ENCODE measurements around the gene NFIX.

NFIX gene

DNA sequence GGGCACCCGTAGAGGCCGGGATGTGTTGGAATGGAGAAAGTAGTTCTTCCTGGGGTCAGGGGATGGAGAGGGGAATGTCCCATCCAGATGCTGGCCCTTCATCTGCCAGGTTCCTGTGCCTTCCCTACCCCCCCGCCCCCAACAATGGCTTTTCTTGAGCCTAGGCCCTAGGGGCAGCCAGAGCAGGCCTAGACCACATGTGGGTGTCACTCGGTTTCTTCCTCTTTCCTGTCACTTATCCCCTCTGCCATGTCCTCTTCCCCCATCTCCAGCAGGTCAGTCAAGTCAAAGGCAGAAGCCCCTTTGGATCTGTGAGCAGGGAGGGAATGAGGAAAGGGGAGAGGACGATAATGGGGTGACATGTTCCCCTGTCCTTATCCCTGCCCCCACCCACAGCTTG is 71.0 kb downstream of the NFIX start:
- H3K27ac ChIP-seq = no peak overlapping the region
- DNase-seq (ENCODE audit: low read depth, low spot score) = no peak

DNA sequence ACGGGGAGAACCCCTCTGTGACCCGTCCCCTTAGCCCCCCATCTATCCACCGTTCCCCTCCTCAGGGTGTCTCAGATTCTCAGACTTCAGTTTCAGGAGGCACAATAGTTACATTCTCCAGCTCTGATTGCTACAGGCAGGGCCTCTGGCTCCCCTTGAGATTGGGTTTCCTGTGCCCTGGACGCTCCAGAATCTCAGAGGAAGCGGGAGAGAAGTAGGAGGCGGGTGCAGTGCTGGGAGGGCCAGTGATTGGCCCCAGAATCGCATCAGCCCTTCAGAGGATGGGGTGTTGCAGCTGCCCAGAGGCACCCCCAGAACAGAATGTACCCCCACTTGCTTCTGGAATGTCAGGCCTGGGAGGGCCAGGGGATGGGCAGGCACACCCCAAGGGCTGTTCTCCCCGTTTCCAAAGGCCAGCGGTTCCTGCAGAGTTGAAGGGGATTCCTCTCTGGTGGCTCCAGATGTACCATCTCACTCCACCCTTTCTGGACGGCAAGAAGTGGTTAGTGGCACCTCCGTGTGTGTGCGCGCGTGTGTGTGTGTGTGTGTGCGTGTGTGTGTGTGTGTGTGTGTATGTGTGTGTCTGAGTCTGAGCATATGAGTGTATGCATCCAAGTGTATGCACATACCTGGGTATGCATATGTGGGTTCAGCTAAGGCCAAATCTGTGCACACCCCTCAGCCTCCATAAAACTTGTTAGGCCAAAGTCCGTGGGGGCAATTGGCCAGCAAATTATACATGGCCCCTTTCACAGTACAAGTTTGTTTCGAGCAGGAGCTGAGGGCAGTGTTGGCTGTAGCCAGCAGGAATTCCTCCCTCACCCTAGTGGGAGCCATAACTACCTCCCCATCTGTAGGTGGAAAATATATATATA is 71.9 kb downstream of the NFIX start:
- no peak for DNase-seq (ENCODE audit: low read depth, low spot score)
- no peak overlapping the region for H3K27ac ChIP-seq

DNA sequence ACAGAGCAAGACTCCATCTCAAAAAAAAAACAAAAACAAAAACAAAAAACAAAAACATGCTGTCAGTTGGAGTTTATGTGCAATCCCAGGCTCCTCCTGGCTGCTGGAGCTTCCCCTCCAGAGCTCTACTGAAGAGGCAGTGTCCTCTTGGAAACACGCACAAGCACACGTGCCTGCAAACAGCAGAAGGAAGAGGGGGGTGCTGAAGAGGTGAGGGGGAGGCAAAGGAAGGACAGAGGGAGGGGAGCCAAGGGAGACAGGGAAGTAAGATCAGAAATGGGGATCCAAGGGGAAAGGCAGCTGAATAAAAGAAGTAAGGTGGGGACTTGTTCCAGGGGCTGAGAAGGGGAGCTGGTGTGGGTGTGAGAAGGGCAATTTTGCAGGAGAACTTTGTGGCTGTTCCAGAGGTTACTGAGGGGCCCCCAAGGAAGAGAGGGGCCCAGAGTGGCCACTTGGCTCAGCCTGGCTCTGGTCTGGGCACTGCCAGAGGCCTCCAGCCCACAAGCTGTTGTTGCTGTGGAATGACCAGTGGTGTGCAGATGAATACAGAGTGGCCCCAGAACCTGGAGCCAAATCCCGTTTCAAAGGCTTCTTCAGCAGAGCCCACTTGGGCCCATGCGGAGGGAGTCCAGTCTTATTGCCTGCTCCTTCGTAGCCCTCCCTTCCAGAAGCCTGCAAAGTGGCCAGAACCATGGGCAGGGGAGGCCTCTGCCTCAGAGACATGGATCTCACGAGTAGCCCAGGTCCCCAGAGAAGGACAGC is 73.0 kb downstream of the NFIX start:
- DNase-seq (ENCODE audit: low read depth, low spot score) = no peak
- H3K27ac ChIP-seq = no peak overlapping the region

DNA sequence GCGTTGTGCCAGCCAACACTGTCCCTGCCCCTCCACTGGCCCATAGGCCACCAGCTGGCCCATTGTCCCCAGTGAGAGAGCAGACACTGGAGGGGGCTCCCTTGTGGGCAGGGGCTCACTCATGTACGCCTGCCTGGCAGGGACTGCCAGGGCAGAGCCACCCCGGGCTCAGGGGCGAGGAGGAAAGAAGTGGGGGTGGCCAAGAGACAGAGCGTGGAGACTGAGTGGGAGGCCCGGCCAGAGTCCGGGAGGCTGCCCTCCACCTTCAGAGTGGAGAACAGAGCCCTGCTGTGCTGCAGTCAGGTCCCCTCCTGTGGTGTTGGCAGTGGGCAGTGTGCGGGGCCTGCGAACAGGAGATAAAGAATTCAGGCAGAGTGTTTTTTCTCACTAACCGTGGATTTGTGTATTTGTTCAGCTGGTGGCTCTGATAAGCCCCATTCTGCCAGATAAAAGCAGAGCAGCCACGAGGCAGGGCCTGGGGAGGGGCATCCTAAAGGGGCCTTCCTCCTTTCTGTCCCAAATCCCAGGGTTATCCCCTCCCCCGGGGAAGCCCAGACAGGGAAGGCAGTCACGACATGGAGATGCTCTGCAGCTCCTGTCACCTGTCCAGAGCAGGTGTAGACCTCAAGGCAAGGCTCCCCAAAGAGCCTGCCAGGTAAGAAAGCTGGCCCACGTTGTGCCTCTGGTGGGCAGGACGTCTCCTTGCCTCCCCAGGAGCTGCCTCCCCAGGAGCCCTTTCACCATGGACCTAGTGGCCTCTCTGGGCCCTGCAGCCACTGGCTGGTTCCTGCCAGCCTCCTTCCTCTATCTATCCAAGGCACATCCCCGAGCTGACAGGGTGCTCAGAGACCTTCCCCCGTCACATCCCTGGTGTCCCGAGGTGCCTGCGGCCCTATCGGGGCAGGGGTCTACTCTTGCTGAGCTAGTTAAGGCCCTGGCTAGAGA is 74.4 kb downstream of the NFIX start:
- no peak for DNase-seq (ENCODE audit: low read depth, low spot score)
- no peak overlapping the region for H3K27ac ChIP-seq

DNA sequence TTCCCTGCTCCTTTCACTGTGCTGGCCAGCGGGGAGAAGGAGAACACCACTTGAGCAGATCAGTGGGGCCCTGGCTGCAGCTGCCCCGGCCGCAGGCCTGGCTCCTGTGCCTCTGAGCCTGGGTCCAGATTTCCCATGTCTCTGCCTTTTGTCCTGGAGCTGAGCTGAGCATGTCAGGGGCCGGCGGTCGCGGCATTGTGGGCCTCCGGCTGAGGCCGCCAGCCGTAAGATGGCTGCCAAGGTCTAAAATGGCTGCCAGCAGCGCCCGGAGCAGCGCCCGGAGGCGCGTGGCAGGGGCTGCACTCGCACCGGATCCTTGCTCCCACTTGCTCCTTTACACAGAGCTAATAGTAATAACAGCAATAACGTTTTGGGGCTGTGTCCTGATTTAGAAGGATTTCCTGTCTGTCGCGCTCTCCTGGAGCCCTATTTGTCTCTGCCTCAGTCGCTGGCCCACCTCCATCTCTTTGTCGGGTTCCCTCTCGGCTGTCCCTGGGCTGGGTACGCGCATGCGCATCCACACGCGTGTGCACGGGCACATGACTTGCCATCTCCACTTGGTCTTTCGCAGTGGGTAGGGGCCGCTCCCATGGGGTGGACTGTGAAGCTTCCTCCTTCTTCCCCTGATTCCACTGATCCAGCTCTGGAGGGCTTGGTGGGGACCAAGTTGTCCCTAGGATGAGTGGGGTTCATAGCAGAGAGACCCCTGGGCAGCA is 75.3 kb downstream of the NFIX start:
- H3K27ac ChIP-seq = no peak overlapping the region

DNA sequence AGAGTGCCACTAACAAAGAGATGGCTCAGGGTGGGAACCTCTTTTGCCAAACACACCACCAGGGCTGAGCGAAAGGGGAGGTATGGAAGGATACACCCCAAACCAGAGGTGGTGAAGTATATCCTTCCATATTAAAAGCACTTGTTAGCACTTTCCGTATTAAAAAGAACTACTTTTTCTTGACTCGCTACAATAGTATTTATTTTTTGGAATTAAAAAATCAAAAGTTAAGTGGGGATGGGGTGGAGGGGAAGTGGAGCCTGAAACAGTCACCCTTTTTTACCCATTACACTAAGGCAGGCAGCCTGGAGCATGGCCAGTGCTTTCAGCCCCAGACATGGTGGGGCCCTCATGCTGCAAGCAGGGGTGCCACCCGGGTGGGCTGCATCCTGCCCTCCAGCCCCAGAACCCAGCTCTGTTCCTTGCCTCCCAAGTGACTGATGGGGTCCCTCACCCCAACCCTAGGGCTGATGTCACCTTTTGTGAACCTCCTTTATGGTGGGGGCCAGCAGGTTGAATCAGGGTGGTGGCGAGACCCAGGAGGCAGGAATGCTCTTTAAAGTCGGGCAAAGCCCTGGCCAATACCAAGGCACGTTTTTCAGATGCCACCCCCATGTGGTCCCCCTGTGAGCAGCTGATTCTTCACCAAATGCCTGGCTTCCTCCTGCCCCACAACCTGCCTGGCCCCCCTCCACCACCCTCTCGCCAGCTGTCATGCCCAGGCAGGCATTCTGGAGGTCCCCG is 76.3 kb downstream of the NFIX start:
- no peak overlapping the region for H3K27ac ChIP-seq

More for the DNA sequence above, 75.3 kb downstream of the NFIX start:
- no peak for DNase-seq (ENCODE audit: low read depth, low spot score)

DNA sequence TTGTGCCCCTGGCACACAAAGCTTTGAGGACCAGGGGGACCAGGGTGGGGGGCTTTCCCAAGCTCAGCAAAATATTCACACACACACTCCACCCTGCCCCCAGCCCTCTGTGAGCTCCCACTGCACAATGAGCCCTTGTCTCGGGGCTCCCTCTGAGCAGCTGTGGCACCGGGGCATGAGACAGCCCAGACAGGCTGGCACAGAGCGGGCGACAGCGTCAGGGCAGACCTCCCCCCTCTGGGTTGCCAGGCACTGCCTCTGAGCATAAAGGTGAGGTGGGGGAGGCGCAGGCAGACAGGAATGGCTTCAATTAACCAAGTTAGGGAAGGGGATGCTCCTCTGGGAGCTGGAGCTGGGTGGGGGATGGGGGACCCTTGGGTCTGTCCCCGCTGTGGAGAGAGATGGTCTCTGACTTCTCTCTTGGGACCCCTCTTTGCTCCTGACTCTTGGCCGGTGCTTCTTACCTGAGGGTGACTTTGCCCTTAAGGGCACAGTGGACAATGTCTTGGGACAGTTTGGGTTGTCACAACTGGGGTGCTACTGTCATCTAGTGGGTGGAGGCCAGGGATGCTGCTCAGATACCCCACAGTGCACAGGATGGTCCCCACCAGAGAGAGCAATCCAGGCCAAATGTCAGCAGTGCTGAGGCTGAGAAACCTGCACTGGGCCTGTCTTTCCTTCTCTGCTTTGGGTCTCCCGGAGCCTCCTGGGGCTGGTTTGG is 77.1 kb downstream of the NFIX start:
- DNase-seq (ENCODE audit: low read depth, low spot score) = no peak
- H3K27ac ChIP-seq = no peak overlapping the region

More for the DNA sequence above, 76.3 kb downstream of the NFIX start:
- DNase-seq (ENCODE audit: low read depth, low spot score) = no peak

DNA sequence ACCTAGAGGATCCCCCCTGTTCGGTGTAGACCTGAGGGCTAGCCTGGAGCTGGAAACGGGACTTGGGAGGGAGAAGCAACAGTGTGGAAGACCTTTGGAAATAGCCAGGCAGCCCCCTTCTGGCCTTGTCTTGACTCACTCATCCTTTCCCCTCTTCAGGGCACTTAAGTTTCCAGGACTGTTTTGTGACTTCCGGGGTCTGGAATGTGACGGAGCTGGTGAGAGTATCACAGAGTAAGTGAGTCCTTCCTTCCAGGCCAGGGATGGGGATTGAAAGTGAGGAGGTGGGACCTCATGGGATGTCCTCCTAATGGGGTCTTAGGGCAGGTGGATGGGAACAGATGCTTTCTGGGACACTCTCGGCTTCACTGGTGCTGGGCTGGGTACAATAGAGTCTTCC is 78.0 kb downstream of the NFIX start:
- no peak overlapping the region for H3K27ac ChIP-seq
- DNase-seq (ENCODE audit: low read depth, low spot score) = no peak

DNA sequence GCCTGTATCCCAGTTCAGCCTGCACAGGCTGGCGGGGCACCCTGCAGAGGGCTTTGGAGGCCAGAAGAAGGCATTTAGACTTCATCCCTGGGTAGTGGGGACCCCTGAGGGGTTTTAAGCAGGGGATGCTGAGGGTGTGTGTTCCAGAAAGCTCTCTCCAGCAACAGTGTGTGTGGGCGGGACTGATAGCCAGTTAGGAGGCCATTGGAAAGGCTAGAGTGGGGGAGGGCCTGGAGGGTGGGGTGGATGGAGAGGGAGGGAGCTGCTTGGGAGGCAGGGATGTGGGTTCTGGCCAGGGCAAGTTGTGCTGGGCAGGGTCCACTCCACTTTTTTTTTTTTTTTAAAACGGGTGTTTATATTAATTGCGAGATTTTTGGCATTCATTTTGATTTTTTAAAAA is 79.1 kb downstream of the NFIX start:
- no peak for DNase-seq (ENCODE audit: low read depth, low spot score)
- no peak overlapping the region for H3K27ac ChIP-seq

DNA sequence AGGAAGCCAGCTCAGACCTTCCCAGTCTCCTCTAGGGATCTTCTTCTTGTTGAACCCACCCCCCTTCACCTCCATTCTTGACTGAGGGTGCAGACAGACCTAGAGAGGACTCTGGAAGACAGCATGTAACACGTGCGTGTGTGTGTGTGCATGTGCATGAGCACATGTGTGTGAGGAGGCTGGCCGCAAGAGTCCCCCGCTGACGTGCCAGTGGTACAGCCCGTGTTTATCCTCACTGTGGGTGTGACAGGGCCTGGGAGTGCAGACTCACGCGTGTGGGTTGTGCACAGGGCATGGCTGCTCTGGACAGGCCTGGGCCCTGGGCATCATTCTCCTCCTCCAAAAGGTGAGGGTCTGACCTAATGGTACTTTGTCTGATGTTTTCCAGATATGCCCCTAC is 81.0 kb downstream of the NFIX start:
- DNase-seq (ENCODE audit: low read depth, low spot score) = no peak
- no peak overlapping the region for H3K27ac ChIP-seq

DNA sequence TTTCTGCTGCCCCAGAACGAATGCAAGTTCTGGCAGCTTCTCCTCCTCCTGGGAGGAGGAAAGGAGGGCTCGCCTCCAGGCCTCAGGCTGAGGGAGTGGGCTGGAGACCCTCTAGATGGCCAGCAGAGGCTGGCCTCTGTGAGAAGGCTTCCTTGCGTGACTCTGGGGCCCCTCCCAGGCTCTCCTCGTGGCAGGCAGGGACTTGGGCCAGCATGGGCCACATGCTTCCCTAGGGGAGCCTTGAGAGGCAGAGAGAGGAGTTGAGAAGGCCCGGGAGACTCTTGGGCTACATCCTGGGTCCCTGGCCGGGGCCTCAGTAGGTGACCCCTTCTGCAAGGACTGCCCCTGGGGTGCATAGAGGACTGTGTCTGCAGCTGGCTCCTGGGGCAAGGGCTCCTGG is 81.5 kb downstream of the NFIX start:
- no peak overlapping the region for H3K27ac ChIP-seq
- no peak for DNase-seq (ENCODE audit: low read depth, low spot score)

DNA sequence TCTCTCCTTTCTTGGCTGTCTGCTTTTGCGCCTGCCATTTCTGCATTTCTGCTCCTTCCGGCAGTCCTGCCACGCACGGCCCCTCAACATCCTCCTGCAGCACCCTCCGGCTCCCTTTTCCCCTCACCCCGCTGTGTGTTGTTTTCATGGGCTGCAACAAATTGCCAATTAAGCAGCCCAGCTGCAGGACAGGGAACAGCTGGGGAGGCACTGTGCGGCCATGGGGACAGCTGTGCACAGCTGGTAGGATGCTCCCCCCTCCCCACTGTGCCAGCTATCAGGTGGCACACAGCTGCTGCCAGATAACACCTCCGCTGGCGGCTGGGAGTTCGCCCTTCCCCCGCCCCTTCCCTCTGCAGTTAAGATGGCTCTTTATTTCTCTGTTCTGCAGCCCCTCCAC is 82.0 kb downstream of the NFIX start:
- no peak for DNase-seq (ENCODE audit: low read depth, low spot score)
- H3K27ac ChIP-seq = no peak overlapping the region

DNA sequence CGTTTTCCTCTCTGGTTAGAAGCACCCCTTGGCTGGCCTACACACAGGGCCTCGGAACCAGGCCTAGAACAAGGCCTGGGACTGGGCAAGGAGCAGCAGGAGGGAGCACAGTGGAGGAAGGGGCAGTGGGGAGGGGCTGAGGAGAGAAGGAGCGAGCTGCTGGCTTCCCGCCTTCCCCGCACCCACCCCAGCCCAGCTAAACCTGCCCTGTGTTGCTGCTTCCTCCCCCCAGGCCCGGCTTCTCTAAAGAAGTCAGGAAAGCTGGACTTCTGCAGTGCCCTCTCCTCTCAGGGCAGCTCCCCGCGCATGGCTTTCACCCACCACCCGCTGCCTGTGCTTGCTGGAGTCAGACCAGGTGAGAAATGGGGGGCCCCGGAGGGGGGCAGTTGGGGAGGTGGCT is 83.1 kb downstream of the NFIX start:
- H3K27ac ChIP-seq = no peak overlapping the region
- no peak for DNase-seq (ENCODE audit: low read depth, low spot score)

DNA sequence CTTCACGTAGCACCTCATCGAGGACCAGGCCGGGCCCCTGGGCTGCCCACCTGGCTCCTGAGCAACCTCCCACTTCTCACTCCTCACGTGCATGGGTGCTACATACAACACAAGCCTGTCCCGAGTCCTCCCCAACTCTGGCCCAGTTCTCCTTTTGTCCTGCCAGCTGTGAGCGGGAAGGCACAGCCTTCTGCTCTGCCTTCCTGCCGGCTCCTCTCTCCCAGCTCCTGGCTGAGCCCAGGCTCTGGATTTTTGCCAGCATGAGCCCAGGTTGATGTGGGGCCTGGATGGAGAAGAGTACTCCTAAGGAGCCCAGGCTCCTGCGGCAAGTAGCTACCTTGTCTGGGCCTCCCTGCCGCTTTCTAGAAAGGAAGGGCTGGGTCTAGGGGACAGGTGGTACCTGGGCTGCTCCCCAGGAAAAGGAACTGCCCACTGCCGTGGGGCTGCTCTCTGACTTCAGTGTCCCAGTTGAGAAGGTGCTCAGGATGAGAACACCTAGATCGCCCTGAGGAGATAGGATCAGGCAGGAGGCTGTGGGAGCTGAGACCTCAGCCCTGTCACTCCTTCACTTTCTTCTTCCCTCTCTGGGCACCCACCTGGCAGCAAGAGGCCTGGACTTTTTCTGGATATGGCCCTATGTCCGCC is 83.7 kb downstream of the NFIX start:
- no peak overlapping the region for H3K27ac ChIP-seq
- no peak for DNase-seq (ENCODE audit: low read depth, low spot score)

DNA sequence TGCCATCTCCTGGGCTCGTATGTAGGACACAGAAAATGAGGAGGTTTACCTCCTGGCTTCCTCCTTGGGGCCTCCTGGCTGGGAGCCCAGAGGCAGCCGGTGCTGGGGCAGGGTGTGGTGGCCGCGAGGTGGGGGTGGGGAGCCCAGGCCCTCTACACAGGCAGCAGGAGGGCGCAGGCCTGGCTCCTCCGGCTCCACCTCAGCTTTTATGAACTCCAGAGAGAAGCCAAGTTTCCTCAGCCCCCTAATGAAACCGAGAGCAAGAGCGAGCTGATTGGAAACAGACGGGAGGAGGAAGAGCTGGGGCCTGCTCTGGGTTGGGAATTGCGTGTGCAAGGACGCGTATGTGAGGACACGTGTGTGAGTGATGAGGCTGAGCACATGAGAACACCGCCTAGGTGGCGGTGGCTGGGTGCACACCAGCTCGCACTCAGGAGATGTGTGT is 84.3 kb downstream of the NFIX start:
- H3K27ac ChIP-seq = no peak overlapping the region
- DNase-seq (ENCODE audit: low read depth, low spot score) = no peak

DNA sequence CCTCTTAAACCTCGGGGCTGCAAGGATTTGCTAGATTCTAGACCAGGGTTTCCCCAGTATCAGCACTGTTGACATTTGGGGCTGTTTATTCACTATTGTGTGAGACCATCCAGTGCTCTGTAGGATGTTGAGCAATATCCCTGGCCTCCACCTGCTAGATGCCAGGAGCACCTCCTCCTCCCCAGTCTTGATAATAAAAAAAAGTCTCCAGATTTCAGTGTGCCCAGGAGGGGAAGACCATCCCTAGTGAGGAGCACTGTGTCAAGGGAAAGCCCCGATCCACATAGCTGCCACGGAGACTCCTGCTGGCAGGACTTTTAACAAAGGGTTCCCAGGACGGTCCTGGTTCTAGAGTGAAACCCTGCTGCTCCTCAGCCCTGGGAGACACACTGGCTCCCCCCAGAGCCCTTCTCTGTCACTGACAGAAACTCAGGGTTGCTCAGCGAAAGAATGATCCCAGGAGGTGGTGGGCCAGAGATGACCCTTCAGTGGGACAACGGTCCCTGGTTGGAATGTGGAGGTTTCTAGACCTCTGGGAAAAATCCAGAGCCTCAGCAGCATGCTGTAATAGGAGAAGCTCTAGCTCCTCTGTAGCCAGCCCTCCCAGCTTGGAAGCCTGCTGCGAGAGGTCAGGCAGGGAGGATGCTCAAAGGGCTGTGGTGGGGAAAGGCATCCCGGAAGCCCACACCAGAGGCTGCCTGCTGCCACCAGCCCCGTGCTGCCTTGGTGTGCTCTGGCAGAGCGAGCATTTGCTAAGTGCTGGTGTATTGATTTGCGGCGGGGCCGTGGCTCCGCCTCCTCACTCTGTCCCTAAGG is 87.1 kb downstream of the NFIX start:
- no peak for DNase-seq (ENCODE audit: low read depth, low spot score)
- no peak overlapping the region for H3K27ac ChIP-seq

DNA sequence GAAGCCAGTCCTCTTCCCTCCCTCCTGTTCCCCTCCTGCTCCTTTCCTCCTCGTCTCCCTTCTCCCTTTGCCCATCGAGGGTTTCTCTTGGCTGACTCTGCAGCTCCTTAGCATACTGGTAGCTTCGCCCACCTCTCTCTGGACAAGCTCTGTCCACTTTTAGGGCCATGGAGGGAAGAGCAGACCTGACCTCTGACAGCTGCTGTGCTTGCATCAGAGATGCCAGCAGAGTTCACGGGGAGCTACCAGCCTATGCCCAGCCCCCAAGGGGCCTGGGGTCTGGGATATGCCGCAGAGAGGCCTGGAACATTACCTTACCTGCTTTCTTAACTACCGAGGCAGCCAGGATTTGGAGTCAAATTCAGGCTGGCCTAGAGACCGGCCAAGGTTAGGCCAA is 87.7 kb downstream of the NFIX start:
- H3K27ac ChIP-seq = no peak overlapping the region
- no peak for DNase-seq (ENCODE audit: low read depth, low spot score)
